ENCODE data around the gene GAL. TPM values are rescaled to one million over a fixed set of nuclear protein-coding genes. Genes with fewer than 3 reads are reported as not detected.

GAL gene
- total and polyA plus RNA-seq, 2 of the 8 experiments (the other 6 are each of a cell fraction or from before 2014, with no cell fraction given) = 81.8 to 233 TPM

- TF ChIP-seq ATF2 (IDR thresholded peaks at IDR 0.05; ENCODE audit: low read length) = no peak
These were observed 26.8 kb downstream of the GAL start (continued) for GRCh38 chr11:68711114-68711513.
